ENCODE data around the gene MMP1.

DNA sequence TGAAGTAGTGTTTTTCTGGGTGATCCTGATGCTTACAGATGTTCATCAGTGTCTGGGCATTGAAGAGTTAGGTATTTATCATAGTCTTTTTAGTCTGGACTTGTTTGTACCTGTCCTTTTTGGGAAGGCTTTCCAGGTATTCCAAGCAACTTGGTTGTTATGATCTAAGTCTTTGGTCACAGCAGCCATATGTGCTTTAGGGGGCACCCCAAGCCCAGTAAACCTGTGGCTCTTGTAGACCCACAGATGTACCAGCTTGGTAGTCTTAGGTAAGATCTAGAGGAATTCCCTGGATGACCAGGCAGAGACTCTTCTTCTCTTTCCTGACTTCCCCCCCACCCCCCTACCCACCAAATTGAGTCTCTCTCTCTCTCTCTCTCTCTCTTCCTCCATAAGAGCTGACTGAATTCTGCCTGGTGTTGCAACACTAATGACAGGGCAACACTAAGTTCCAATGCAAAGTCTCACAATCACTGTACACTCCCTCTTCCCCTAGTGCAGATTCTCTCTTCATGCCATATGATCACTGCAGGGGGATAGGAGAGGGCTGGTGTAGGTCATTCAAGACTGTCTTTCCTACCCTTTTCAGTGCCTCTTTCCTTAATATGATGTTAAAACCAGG, 48.7 kb downstream of the MMP1 start:
- TF ChIP-seq SP1 (CRISPR knock-in tag; conservative IDR thresholded peaks at IDR 0.05), result no peak
- TF ChIP-seq, protein P1, sequence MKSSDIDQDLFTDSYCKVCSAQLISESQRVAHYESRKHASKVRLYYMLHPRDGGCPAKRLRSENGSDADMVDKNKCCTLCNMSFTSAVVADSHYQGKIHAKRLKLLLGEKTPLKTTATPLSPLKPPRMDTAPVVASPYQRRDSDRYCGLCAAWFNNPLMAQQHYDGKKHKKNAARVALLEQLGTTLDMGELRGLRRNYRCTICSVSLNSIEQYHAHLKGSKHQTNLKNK (CRISPR knock-in tag; IDR thresholded peaks at IDR 0.05), result no peak
- TF ChIP-seq SMAD4 (CRISPR knock-in tag; IDR thresholded peaks at IDR 0.05), result no peak
- TF ChIP-seq GTF2I (CRISPR knock-in tag; conservative IDR thresholded peaks at IDR 0.05), result no peak
- TF ChIP-seq, protein P2, sequence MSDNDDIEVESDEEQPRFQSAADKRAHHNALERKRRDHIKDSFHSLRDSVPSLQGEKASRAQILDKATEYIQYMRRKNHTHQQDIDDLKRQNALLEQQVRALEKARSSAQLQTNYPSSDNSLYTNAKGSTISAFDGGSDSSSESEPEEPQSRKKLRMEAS (CRISPR knock-in tag; IDR thresholded peaks at IDR 0.05), result no peak
- TF ChIP-seq, protein P3, sequence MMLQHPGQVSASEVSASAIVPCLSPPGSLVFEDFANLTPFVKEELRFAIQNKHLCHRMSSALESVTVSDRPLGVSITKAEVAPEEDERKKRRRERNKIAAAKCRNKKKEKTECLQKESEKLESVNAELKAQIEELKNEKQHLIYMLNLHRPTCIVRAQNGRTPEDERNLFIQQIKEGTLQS (CRISPR knock-in tag; conservative IDR thresholded peaks at IDR 0.05), result no peak
- TF ChIP-seq, protein P4, sequence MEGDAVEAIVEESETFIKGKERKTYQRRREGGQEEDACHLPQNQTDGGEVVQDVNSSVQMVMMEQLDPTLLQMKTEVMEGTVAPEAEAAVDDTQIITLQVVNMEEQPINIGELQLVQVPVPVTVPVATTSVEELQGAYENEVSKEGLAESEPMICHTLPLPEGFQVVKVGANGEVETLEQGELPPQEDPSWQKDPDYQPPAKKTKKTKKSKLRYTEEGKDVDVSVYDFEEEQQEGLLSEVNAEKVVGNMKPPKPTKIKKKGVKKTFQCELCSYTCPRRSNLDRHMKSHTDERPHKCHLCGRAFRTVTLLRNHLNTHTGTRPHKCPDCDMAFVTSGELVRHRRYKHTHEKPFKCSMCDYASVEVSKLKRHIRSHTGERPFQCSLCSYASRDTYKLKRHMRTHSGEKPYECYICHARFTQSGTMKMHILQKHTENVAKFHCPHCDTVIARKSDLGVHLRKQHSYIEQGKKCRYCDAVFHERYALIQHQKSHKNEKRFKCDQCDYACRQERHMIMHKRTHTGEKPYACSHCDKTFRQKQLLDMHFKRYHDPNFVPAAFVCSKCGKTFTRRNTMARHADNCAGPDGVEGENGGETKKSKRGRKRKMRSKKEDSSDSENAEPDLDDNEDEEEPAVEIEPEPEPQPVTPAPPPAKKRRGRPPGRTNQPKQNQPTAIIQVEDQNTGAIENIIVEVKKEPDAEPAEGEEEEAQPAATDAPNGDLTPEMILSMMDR (IDR thresholded peaks at IDR 0.05), result no peak
- TF ChIP-seq, protein P5, sequence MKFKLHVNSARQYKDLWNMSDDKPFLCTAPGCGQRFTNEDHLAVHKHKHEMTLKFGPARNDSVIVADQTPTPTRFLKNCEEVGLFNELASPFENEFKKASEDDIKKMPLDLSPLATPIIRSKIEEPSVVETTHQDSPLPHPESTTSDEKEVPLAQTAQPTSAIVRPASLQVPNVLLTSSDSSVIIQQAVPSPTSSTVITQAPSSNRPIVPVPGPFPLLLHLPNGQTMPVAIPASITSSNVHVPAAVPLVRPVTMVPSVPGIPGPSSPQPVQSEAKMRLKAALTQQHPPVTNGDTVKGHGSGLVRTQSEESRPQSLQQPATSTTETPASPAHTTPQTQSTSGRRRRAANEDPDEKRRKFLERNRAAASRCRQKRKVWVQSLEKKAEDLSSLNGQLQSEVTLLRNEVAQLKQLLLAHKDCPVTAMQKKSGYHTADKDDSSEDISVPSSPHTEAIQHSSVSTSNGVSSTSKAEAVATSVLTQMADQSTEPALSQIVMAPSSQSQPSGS (CRISPR knock-in tag; IDR thresholded peaks at IDR 0.05; ENCODE audit: borderline replicate concordance, low read depth), result no peak
- TF ChIP-seq ETV6 (CRISPR knock-in tag; IDR thresholded peaks at IDR 0.05), result no peak
- no peak for TF ChIP-seq ZNF232 (CRISPR knock-in tag; IDR thresholded peaks at IDR 0.05)
- TF ChIP-seq, protein P6, sequence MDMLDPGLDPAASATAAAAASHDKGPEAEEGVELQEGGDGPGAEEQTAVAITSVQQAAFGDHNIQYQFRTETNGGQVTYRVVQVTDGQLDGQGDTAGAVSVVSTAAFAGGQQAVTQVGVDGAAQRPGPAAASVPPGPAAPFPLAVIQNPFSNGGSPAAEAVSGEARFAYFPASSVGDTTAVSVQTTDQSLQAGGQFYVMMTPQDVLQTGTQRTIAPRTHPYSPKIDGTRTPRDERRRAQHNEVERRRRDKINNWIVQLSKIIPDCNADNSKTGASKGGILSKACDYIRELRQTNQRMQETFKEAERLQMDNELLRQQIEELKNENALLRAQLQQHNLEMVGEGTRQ (CRISPR knock-in tag; IDR thresholded peaks at IDR 0.05), result no peak
- TF ChIP-seq CREB1 (CRISPR knock-in tag; IDR thresholded peaks at IDR 0.05), result no peak
- no peak for TF ChIP-seq TCF7 (CRISPR knock-in tag; IDR thresholded peaks at IDR 0.05; ENCODE audit: low read depth)
- no peak for TF ChIP-seq SMAD3 (CRISPR knock-in tag; IDR thresholded peaks at IDR 0.05; ENCODE audit: borderline replicate concordance)

Measured in WTC11 (cell line).